CD4-positive, alpha-beta T cell treated with Interleukin-17A for 4 hours (primary cell): ENCODE measurements around the gene SEC14L3.

Experiments used
- DNase-seq: peaks from one replicate; pipeline ENCODE4 v3.0.0-alpha.2; 2020; ENCODE audit warnings: mixed read lengths

Gene SEC14L3

GRCh38 chr22:30441088-30441487, 30.7 kb downstream of the SEC14L3 start:
- no peak for DNase-seq

- DNase-seq: no peak
Measured at GRCh38 chr22:30439836-30440235, 32.0 kb downstream of the SEC14L3 start.

GRCh38 chr22:30439226-30439625, 32.6 kb downstream of the SEC14L3 start:
- DNase-seq: no peak

- no peak for DNase-seq
Measured at GRCh38 chr22:30438559-30438958, 33.3 kb downstream of the SEC14L3 start.

- no peak for DNase-seq
Measured at GRCh38 chr22:30436196-30436595, 35.6 kb downstream of the SEC14L3 start.

- DNase-seq: peak; percentile 81
Measured at GRCh38 chr22:30435674-30436126, 36.1 kb downstream of the SEC14L3 start.

GRCh38 chr22:30434843-30435242, 37.0 kb downstream of the SEC14L3 start:
- DNase-seq: no peak

GRCh38 chr22:30433773-30434172, 38.0 kb downstream of the SEC14L3 start:
- DNase-seq: no peak

GRCh38 chr22:30433227-30433626, 38.6 kb downstream of the SEC14L3 start:
- DNase-seq: no peak

- DNase-seq: no peak
Measured at GRCh38 chr22:30432520-30432919, 39.3 kb downstream of the SEC14L3 start.

GRCh38 chr22:30432096-30432495, 39.7 kb downstream of the SEC14L3 start:
- DNase-seq: no peak

GRCh38 chr22:30430933-30431332, 40.9 kb downstream of the SEC14L3 start:
- no peak for DNase-seq

GRCh38 chr22:30429887-30430286, 41.9 kb downstream of the SEC14L3 start:
- no peak for DNase-seq

GRCh38 chr22:30427871-30428270, 43.9 kb downstream of the SEC14L3 start:
- no peak for DNase-seq

GRCh38 chr22:30426388-30427353, 45.1 kb downstream of the SEC14L3 start:
- peak; percentile 90 for DNase-seq

- DNase-seq: peak; percentile 60
Measured at GRCh38 chr22:30425616-30426387, 46.0 kb downstream of the SEC14L3 start, which contains the start of gene MTFP1. MTFP1 (plus strand) TSS chr22:30425768; CDS start chr22:30425880, 112 bp downstream.

GRCh38 chr22:30425327-30425615, 46.5 kb downstream of the SEC14L3 start:
- no peak for DNase-seq

GRCh38 chr22:30424534-30425326, 47.1 kb downstream of the SEC14L3 start:
- no peak for DNase-seq

GRCh38 chr22:30423959-30424533, 47.8 kb downstream of the SEC14L3 start:
- DNase-seq: peak; percentile 99

GRCh38 chr22:30423301-30423958, 48.4 kb downstream of the SEC14L3 start:
- DNase-seq: peak; percentile 47

GRCh38 chr22:30422481-30423300, 49.1 kb downstream of the SEC14L3 start:
- DNase-seq: peak; percentile 36
